ENCODE data around the gene L1CAM. TPM values are rescaled to one million over a fixed set of nuclear protein-coding genes. Genes with fewer than 3 reads are reported as not detected.
A peak's percentile ranks its signal among the peaks of the same experiment; 100 is the strongest.

The L1CAM gene
- total RNA-seq, 2 donors from 2014 or later, result 2.3 to 2.4 TPM

- Mint-ChIP-seq H3K9me3 (no peaks in the 10 kb centered on the region), H3K27ac (peak overlapping the region; percentile 65), H3K4me3 (peak overlapping the region; percentile 70), H3K27me3 (no peaks in the 10 kb centered on the region), H3K36me3 (ENCODE audit: low read depth) (no peaks in the 10 kb centered on the region), H3K4me1 (peaks cover 20% of the 10 kb centered on the region)
- peak; percentile 90 for ATAC-seq (replicated peaks)
Measured at GRCh38 chrX:153900831-153901752, 15.1 kb upstream of the L1CAM start.

DNA sequence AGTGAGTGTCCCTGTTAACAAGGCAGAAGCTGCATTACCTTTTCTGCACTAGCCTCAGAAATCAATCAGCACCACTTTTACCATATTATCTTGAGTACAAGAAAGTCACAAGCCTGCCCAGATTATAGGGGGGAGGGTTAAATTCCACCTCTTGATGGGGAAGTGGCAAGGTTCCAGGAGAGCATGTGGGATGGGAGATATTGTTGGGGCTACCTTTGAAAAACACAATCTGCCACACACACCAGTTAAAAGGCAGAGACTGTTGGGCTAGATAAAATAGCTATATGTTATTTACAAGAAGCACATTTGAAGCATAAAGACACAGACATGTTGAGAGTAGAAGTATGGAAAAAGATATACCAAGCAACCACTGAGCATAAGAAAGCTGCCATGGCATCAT is 11.9 kb upstream of the L1CAM start:
- Mint-ChIP-seq H3K4me3 (no peak overlapping the region), H3K27me3 (no peaks in the 10 kb centered on the region), H3K36me3 (ENCODE audit: low read depth) (no peaks in the 10 kb centered on the region), H3K9me3 (no peaks in the 10 kb centered on the region), H3K4me1 (peaks cover 8% of the 10 kb centered on the region), H3K27ac (no peak overlapping the region)
- ATAC-seq (replicated peaks), result no peak

GRCh38 chrX:153889123-153889522 is 3.1 kb upstream of the L1CAM start:
- Mint-ChIP-seq H3K9me3 (no peaks in the 10 kb centered on the region), H3K4me3 (no peak overlapping the region), H3K27ac (no peak overlapping the region), H3K4me1 (no peaks in the 10 kb centered on the region), H3K36me3 (ENCODE audit: low read depth) (no peaks in the 10 kb centered on the region), H3K27me3 (no peaks in the 10 kb centered on the region)
- no peak for ATAC-seq (replicated peaks)

GRCh38 chrX:153888344-153888743 is 2.4 kb upstream of the L1CAM start:
- Mint-ChIP-seq H3K4me3 (no peak overlapping the region), H3K9me3 (no peaks in the 10 kb centered on the region), H3K36me3 (ENCODE audit: low read depth) (no peaks in the 10 kb centered on the region), H3K4me1 (no peaks in the 10 kb centered on the region), H3K27me3 (no peaks in the 10 kb centered on the region), H3K27ac (no peak overlapping the region)
- ATAC-seq (replicated peaks), result no peak

GRCh38 chrX:153887385-153887784 is 1.4 kb upstream of the L1CAM start:
- Mint-ChIP-seq H3K9me3 (no peaks in the 10 kb centered on the region), H3K4me1 (no peaks in the 10 kb centered on the region), H3K36me3 (ENCODE audit: low read depth) (no peaks in the 10 kb centered on the region), H3K27ac (no peak overlapping the region), H3K4me3 (no peak overlapping the region), H3K27me3 (peaks cover under 1% of the 10 kb centered on the region)
- no peak for ATAC-seq (replicated peaks)

GRCh38 chrX:153886915-153887314 is 942 bp upstream of the L1CAM start:
- no peak overlapping the region for H3K4me3 Mint-ChIP-seq
- peaks cover 4% of the 10 kb centered on the region for H3K27me3 Mint-ChIP-seq
- ATAC-seq (replicated peaks), result no peak
- H3K27ac Mint-ChIP-seq, result no peak overlapping the region
- no peaks in the 10 kb centered on the region for H3K4me1 Mint-ChIP-seq
- H3K9me3 Mint-ChIP-seq, result no peaks in the 10 kb centered on the region
- no peaks in the 10 kb centered on the region for H3K36me3 Mint-ChIP-seq (ENCODE audit: low read depth)

GRCh38 chrX:153885208-153885787 is 675 bp downstream of the L1CAM start:
- Mint-ChIP-seq H3K4me1 (no peaks in the 10 kb centered on the region), H3K27me3 (peaks cover 4% of the 10 kb centered on the region), H3K9me3 (no peaks in the 10 kb centered on the region), H3K27ac (no peak overlapping the region), H3K4me3 (peak overlapping the region; percentile 27), H3K36me3 (ENCODE audit: low read depth) (no peaks in the 10 kb centered on the region)
- peak; percentile 39 for ATAC-seq (replicated peaks)

DNA sequence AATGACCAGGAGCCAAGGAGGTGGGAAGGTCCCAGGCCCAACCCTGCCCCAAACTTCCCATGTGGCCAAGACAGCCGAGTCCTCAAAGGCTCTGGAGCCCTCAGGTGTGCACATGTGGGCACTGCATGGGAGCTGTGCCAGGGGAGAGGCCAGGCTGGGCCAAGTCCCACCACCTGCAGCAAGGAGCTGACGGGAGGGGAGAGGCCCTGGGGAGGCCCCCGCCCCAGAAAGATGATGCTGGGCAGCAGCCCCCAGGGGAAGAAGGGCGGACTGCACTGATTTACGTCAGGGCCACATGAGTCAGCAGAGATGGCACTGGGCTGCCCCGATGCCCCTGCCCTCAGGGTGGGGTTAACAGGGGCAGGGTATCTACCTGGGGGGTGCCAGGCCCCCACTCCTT is 1.4 kb downstream of the L1CAM start:
- Mint-ChIP-seq H3K36me3 (ENCODE audit: low read depth) (no peaks in the 10 kb centered on the region), H3K27ac (no peak overlapping the region), H3K27me3 (peaks cover 4% of the 10 kb centered on the region), H3K4me3 (peak overlapping the region; percentile 27), H3K9me3 (no peaks in the 10 kb centered on the region), H3K4me1 (no peaks in the 10 kb centered on the region)
- peak; percentile 45 for ATAC-seq (replicated peaks)

DNA sequence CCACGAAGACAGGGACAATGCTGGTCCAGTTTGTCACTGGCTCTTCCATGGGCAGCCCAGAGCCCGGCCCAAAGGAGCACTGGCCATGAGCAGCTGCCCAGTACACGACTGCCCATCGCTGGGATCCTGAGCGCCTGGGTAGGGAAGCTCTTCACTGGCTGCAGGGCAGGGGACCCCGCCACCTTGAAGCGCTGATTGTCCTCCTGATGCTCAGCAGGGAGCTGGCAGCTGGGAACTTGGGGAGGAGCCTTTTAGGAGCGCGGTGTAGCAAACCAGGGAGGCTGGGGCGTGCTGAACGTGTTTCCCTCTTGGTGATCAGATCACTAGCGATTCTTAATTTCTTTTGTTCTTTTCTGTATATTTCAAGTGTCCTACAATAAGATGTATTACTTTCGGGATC is 1.8 kb downstream of the L1CAM start:
- no peak overlapping the region for H3K27ac Mint-ChIP-seq
- ATAC-seq (replicated peaks), result no peak

GRCh38 chrX:153883163-153883843 is 2.7 kb downstream of the L1CAM start:
- peaks cover 4% of the 10 kb centered on the region for H3K4me1 Mint-ChIP-seq
- no peaks in the 10 kb centered on the region for H3K9me3 Mint-ChIP-seq
- ATAC-seq (replicated peaks), result no peak
- H3K27ac Mint-ChIP-seq, result no peak overlapping the region
- H3K36me3 Mint-ChIP-seq (ENCODE audit: low read depth), result no peaks in the 10 kb centered on the region
- no peak overlapping the region for H3K4me3 Mint-ChIP-seq
- peaks cover 10% of the 10 kb centered on the region for H3K27me3 Mint-ChIP-seq

More for the DNA sequence above, 1.8 kb downstream of the L1CAM start:
- Mint-ChIP-seq H3K4me3 (peak overlapping the region; percentile 27), H3K4me1 (peaks cover under 1% of the 10 kb centered on the region), H3K36me3 (ENCODE audit: low read depth) (no peaks in the 10 kb centered on the region), H3K27me3 (peaks cover 5% of the 10 kb centered on the region), H3K9me3 (no peaks in the 10 kb centered on the region)

GRCh38 chrX:153882557-153882956 is 3.4 kb downstream of the L1CAM start:
- H3K27me3 Mint-ChIP-seq, result peaks cover 10% of the 10 kb centered on the region
- ATAC-seq (replicated peaks), result no peak
- no peaks in the 10 kb centered on the region for H3K36me3 Mint-ChIP-seq (ENCODE audit: low read depth)
- no peak overlapping the region for H3K27ac Mint-ChIP-seq
- H3K9me3 Mint-ChIP-seq, result no peaks in the 10 kb centered on the region
- H3K4me1 Mint-ChIP-seq, result peaks cover 4% of the 10 kb centered on the region
- no peak overlapping the region for H3K4me3 Mint-ChIP-seq

DNA sequence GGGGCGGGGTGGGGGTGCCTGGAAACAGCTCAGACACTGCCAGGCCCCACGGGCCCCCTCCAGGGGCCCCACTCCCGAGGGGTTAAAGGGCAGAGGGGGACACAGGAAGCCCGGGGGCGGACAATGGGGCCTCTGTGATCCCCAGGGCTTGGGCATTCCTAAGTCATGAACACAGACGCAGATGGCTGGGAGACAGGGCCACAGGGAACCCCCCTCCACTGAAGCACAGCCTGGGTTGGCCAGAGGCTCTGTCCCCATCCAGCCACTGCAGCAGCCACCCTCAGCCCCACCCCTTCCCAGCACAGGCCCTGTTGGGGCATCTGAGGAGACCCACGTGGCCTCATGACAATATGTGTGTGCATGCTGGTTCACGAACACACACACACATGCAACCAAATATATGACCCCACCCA is 3.9 kb downstream of the L1CAM start:
- H3K4me1 Mint-ChIP-seq, result peaks cover 4% of the 10 kb centered on the region
- H3K36me3 Mint-ChIP-seq (ENCODE audit: low read depth), result no peaks in the 10 kb centered on the region
- H3K4me3 Mint-ChIP-seq, result no peak overlapping the region
- no peak for ATAC-seq (replicated peaks)
- no peak overlapping the region for H3K27ac Mint-ChIP-seq
- H3K27me3 Mint-ChIP-seq, result peaks cover 10% of the 10 kb centered on the region
- H3K9me3 Mint-ChIP-seq, result no peaks in the 10 kb centered on the region

- Mint-ChIP-seq H3K4me1 (peaks cover 4% of the 10 kb centered on the region), H3K27me3 (peaks cover 11% of the 10 kb centered on the region), H3K9me3 (no peaks in the 10 kb centered on the region), H3K4me3 (no peak overlapping the region), H3K27ac (no peak overlapping the region), H3K36me3 (ENCODE audit: low read depth) (no peaks in the 10 kb centered on the region)
- ATAC-seq (replicated peaks), result no peak
Measured at GRCh38 chrX:153881281-153881680, 4.7 kb downstream of the L1CAM start.

GRCh38 chrX:153880440-153880815 is 5.5 kb downstream of the L1CAM start:
- Mint-ChIP-seq H3K4me1 (peaks cover 4% of the 10 kb centered on the region), H3K27ac (no peak overlapping the region), H3K9me3 (no peaks in the 10 kb centered on the region), H3K36me3 (ENCODE audit: low read depth) (no peaks in the 10 kb centered on the region), H3K4me3 (no peak overlapping the region), H3K27me3 (peaks cover 14% of the 10 kb centered on the region)
- no peak for ATAC-seq (replicated peaks)

Measured in activated T-helper 17 cell treated with anti-CD3 and anti-CD28 coated beads, Interleukin-2, amount 50 U/mL, for 72 hours (primary cell).